KMS-11 (cell line): ENCODE measurements around the gene PRR19.

Source experiments
- H2AFZ ChIP-seq: fragments of 200-600 bp; sonication (generic); 2 replicates; pipeline ENCODE4 v1.6.1; 2016; ENCODE audit warnings: antibody characterized with exemption, mixed run types, low read depth
- H3K27ac ChIP-seq: fragments of 200-600 bp; sonication (generic); 2 replicates; pipeline ENCODE4 v1.6.1; 2016; ENCODE audit warnings: mild to moderate bottlenecking, mixed run types
- H3K27me3 ChIP-seq: fragments of 200-600 bp; sonication (generic); 2 replicates; pipeline ENCODE4 v1.6.1; 2017; ENCODE audit warnings: mild to moderate bottlenecking, low read depth, mixed run types, moderate library complexity; ENCODE audit not compliant: insufficient read depth
- H3K36me3 ChIP-seq: fragments of 200-600 bp; sonication (generic); 2 replicates; pipeline ENCODE4 v1.6.1; 2017; ENCODE audit warnings: mild to moderate bottlenecking, mixed run types; ENCODE audit not compliant: insufficient read depth
- H3K4me1 ChIP-seq: fragments of 200-600 bp; sonication (generic); 2 replicates; pipeline ENCODE4 v1.6.1; 2016; ENCODE audit warnings: mild to moderate bottlenecking, low read depth, mixed run types; ENCODE audit not compliant: poor library complexity, severe bottlenecking
- H3K4me2 ChIP-seq: fragments of 200-600 bp; sonication (generic); 2 replicates; pipeline ENCODE4 v1.7.0; 2016; ENCODE audit warnings: mild to moderate bottlenecking, mixed run types
- H3K4me3 ChIP-seq: fragments of 200-600 bp; sonication (generic); IDR thresholded peaks from 2 replicates; pipeline ENCODE4 v1.6.1; 2017; ENCODE audit warnings: low read depth, low read length, mixed read lengths; ENCODE audit not compliant: insufficient read depth
- H3K79me2 ChIP-seq: fragments of 200-600 bp; sonication (generic); 2 replicates; pipeline ENCODE4 v1.6.1; 2016; ENCODE audit warnings: low read depth, mixed run types; ENCODE audit not compliant: insufficient read depth
- H3K9ac ChIP-seq: fragments of 200-600 bp; sonication (generic); 2 replicates; pipeline ENCODE4 v1.6.1; 2016; ENCODE audit warnings: mild to moderate bottlenecking, mixed run types
- H4K20me1 ChIP-seq: fragments of 200-600 bp; sonication (generic); 2 replicates; pipeline ENCODE4 v1.6.1; 2016; ENCODE audit warnings: mild to moderate bottlenecking, mixed run types; ENCODE audit not compliant: insufficient read depth
- CTCF ChIP-seq: fragments of 200-600 bp; sonication (generic); conservative IDR thresholded peaks from 2 replicates; pipeline ENCODE4 v1.6.1; 2017; ENCODE audit warnings: low read depth, mild to moderate bottlenecking, antibody characterized with exemption, low read length, moderate library complexity, mixed read lengths

PRR19 gene

GRCh38 chr19:42343344-42344110 is 41.6 kb downstream of the PRR19 start:
- no peak; the same call in 1 of the 2 replicates for TF ChIP-seq CTCF
- H3K9ac ChIP-seq = no peak overlapping the region

GRCh38 chr19:42344336-42344893 is 42.5 kb downstream of the PRR19 start:
- TF ChIP-seq CTCF = no peak

More at GRCh38 chr19:42343344-42344110, 41.6 kb downstream of the PRR19 start:
- no peak overlapping the region for H3K4me2 ChIP-seq
- no peak overlapping the region for H3K4me3 ChIP-seq
- no peaks in the 10 kb centered on the region for H3K27me3 ChIP-seq
- H2AFZ ChIP-seq = no peak overlapping the region
- H3K27ac ChIP-seq = no peak overlapping the region
- H4K20me1 ChIP-seq = no peaks in the 10 kb centered on the region
- no peaks in the 10 kb centered on the region for H3K79me2 ChIP-seq
- H3K4me1 ChIP-seq = no peaks in the 10 kb centered on the region
- H3K36me3 ChIP-seq = no peaks in the 10 kb centered on the region

GRCh38 chr19:42345191-42345812 is 43.4 kb downstream of the PRR19 start:
- Histone ChIP-seq H3K36me3 (no peaks in the 10 kb centered on the region), H3K9ac (no peak overlapping the region), H3K27ac (no peak overlapping the region), H3K27me3 (no peaks in the 10 kb centered on the region), H3K79me2 (no peaks in the 10 kb centered on the region), H3K4me3 (no peak overlapping the region), H3K4me1 (no peaks in the 10 kb centered on the region), H3K4me2 (no peak overlapping the region), H2AFZ (no peak overlapping the region), H4K20me1 (no peaks in the 10 kb centered on the region)
- no peak for TF ChIP-seq CTCF

More at GRCh38 chr19:42344336-42344893, 42.5 kb downstream of the PRR19 start:
- Histone ChIP-seq H3K4me3 (no peak overlapping the region), H2AFZ (no peak overlapping the region), H3K36me3 (no peaks in the 10 kb centered on the region), H3K79me2 (no peaks in the 10 kb centered on the region), H3K4me2 (no peak overlapping the region), H3K27ac (no peak overlapping the region), H3K9ac (no peak overlapping the region), H3K27me3 (no peaks in the 10 kb centered on the region), H3K4me1 (no peaks in the 10 kb centered on the region), H4K20me1 (no peaks in the 10 kb centered on the region)

- Histone ChIP-seq H3K27me3 (no peaks in the 10 kb centered on the region), H2AFZ (no peak overlapping the region), H3K36me3 (no peaks in the 10 kb centered on the region), H3K79me2 (no peaks in the 10 kb centered on the region), H3K4me3 (no peak overlapping the region), H3K4me1 (no peaks in the 10 kb centered on the region), H3K4me2 (no peak overlapping the region), H3K27ac (no peak overlapping the region), H4K20me1 (no peaks in the 10 kb centered on the region), H3K9ac (no peak overlapping the region)
- no peak for TF ChIP-seq CTCF
Measured at GRCh38 chr19:42348211-42348610, 46.3 kb downstream of the PRR19 start.
